Loucy (cell line): Measurements from ENCODE around the gene E2F8.
"Not testable (repeated sequence)": the region's sequence is repeated elsewhere in the genome, so short reads cannot be mapped to it uniquely, and the experiment has no call there.

Experiments
- H2AFZ ChIP-seq: fragments of 200-600 bp; sonication (generic); 2 replicates; pipeline ENCODE4 v1.6.0; 2016; ENCODE audit warnings: antibody characterized with exemption, mild to moderate bottlenecking, low read length, moderate library complexity
- H3F3A ChIP-seq: fragments of 200-600 bp; 2 replicates; pipeline ENCODE4 v1.6.0; 2016; ENCODE audit warnings: antibody characterized with exemption, low read depth, mild to moderate bottlenecking
- H3K27me3 ChIP-seq: fragments of 200-600 bp; sonication (generic); 2 replicates; pipeline ENCODE4 v1.6.1; 2014; ENCODE audit warnings: low read length, mild to moderate bottlenecking; ENCODE audit not compliant: insufficient read depth, poor library complexity, severe bottlenecking
- H3K36me3 ChIP-seq: fragments of 200-600 bp; sonication (generic); 2 replicates; pipeline ENCODE4 v1.6.1; 2016; ENCODE audit warnings: low read length; ENCODE audit not compliant: insufficient read depth
- H3K4me1 ChIP-seq: fragments of 200-600 bp; sonication (generic); 2 replicates; pipeline ENCODE4 v1.5.1; 2014; ENCODE audit warnings: low read length, mild to moderate bottlenecking; ENCODE audit not compliant: insufficient read depth, poor library complexity, severe bottlenecking
- H3K4me2 ChIP-seq: fragments of 200-600 bp; sonication (generic); 2 replicates; pipeline ENCODE4 v1.6.0; 2014; ENCODE audit warnings: antibody characterized with exemption, low read length, low read depth, mild to moderate bottlenecking; ENCODE audit not compliant: poor library complexity, severe bottlenecking
- H3K4me3 ChIP-seq: fragments of 200-600 bp; sonication (generic); 2 replicates; pipeline ENCODE4 v1.5.1; 2014; ENCODE audit warnings: low read length, mild to moderate bottlenecking, mixed read lengths; ENCODE audit not compliant: poor library complexity, severe bottlenecking
- H3K79me2 ChIP-seq: fragments of 200-600 bp; sonication (generic); 2 replicates; pipeline ENCODE4 v1.6.1; 2014; ENCODE audit warnings: low read length; ENCODE audit not compliant: insufficient read depth
- H3K9ac ChIP-seq: fragments of 200-600 bp; sonication (generic); 2 replicates; pipeline ENCODE4 v1.6.0; 2014; ENCODE audit warnings: mild to moderate bottlenecking, low read depth, low read length, moderate library complexity; ENCODE audit not compliant: poor library complexity, severe bottlenecking
- H3K9me2 ChIP-seq: fragments of 200-600 bp; sonication (generic); replicated peaks from 2 replicates; pipeline ENCODE4 v1.6.1; 2016; ENCODE audit warnings: low read depth, low read length, mixed read lengths
- H3K9me3 ChIP-seq: fragments of 200-600 bp; sonication (generic); 2 replicates; pipeline ENCODE4 v1.6.1; 2014; ENCODE audit warnings: mild to moderate bottlenecking, antibody characterized with exemption, low read length, low read depth; ENCODE audit not compliant: insufficient read depth
- H4K20me1 ChIP-seq: fragments of 200-600 bp; sonication (generic); 2 replicates; pipeline ENCODE4 v1.6.0; 2014; ENCODE audit warnings: antibody characterized with exemption, low read length, mild to moderate bottlenecking; ENCODE audit not compliant: insufficient read depth, poor library complexity, severe bottlenecking
- CTCF ChIP-seq: fragments of 200-600 bp; sonication (generic); conservative IDR thresholded peaks from 2 replicates; pipeline ENCODE4 v1.5.1; 2014; ENCODE audit warnings: mild to moderate bottlenecking, antibody characterized with exemption, low read length
- EZH2phosphoT487 ChIP-seq: fragments of 200-600 bp; IDR thresholded peaks from 2 replicates; pipeline ENCODE4 v1.6.1; 2018; ENCODE audit warnings: antibody characterized with exemption, mild to moderate bottlenecking, moderate library complexity, borderline replicate concordance

E2F8 gene

GRCh38 chr11:19276859-19277808, 36.4 kb upstream of the E2F8 start:
- H2AFZ ChIP-seq, result no peak overlapping the region
- no peak overlapping the region for H3K9ac ChIP-seq
- H3K4me3 ChIP-seq, result no peak overlapping the region

GRCh38 chr11:19275496-19275895, 34.8 kb upstream of the E2F8 start:
- TF ChIP-seq EZH2phosphoT487 (no peak), CTCF (no peak)
- H2AFZ ChIP-seq, result no peak overlapping the region
- no peaks in the 10 kb centered on the region for H3K9me3 ChIP-seq
- H3K9ac ChIP-seq, result no peak overlapping the region
- peaks cover 17% of the 10 kb centered on the region for H3K4me1 ChIP-seq
- no peaks in the 10 kb centered on the region for H3F3A ChIP-seq
- no peak overlapping the region for H3K4me2 ChIP-seq
- H3K79me2 ChIP-seq, result no peaks in the 10 kb centered on the region
- no peak overlapping the region for H3K4me3 ChIP-seq
- no peaks in the 10 kb centered on the region for H3K9me2 ChIP-seq
- no peaks in the 10 kb centered on the region for H4K20me1 ChIP-seq
- H3K27me3 ChIP-seq, result no peaks in the 10 kb centered on the region
- H3K36me3 ChIP-seq, result no peaks in the 10 kb centered on the region

More at GRCh38 chr11:19276859-19277808, 36.4 kb upstream of the E2F8 start:
- H3F3A ChIP-seq, result no peaks in the 10 kb centered on the region
- H4K20me1 ChIP-seq, result no peaks in the 10 kb centered on the region
- H3K27me3 ChIP-seq, result no peaks in the 10 kb centered on the region
- no peaks in the 10 kb centered on the region for H3K9me3 ChIP-seq
- H3K9me2 ChIP-seq, result no peaks in the 10 kb centered on the region
- TF ChIP-seq CTCF, result no peak
- H3K4me1 ChIP-seq, result peaks cover 25% of the 10 kb centered on the region
- H3K4me2 ChIP-seq, result no peak overlapping the region
- no peaks in the 10 kb centered on the region for H3K36me3 ChIP-seq
- no peaks in the 10 kb centered on the region for H3K79me2 ChIP-seq

- not testable (repeated sequence) for H3K9me3 ChIP-seq, H3K79me2 ChIP-seq, H3K9me2 ChIP-seq, H3K4me1 ChIP-seq, H4K20me1 ChIP-seq, H2AFZ ChIP-seq, H3K9ac ChIP-seq, H3K27me3 ChIP-seq, H3K4me2 ChIP-seq, H3K36me3 ChIP-seq, H3F3A ChIP-seq, H3K4me3 ChIP-seq
Measured at GRCh38 chr11:19273219-19273618, 32.5 kb upstream of the E2F8 start.

- Histone ChIP-seq H3F3A (no peaks in the 10 kb centered on the region), H3K9me3 (no peaks in the 10 kb centered on the region), H3K4me2 (no peak overlapping the region), H3K9ac (no peak overlapping the region), H3K79me2 (no peaks in the 10 kb centered on the region), H3K9me2 (no peaks in the 10 kb centered on the region), H3K4me1 (no peaks in the 10 kb centered on the region), H2AFZ (no peak overlapping the region), H3K27me3 (no peaks in the 10 kb centered on the region), H4K20me1 (no peaks in the 10 kb centered on the region), H3K4me3 (no peak overlapping the region), H3K36me3 (no peaks in the 10 kb centered on the region)
- TF ChIP-seq EZH2phosphoT487 (no peak), CTCF (no peak)
Measured at GRCh38 chr11:19268909-19269308, 28.2 kb upstream of the E2F8 start.
